GM12801 (cell line): Measurements from ENCODE around the gene CD3G.

ENCODE experiments used
- TF ChIP-seq, protein P1 (sequence below): IDR thresholded peaks from one replicate; pipeline ENCODE4 v1.5.1; 2011; ENCODE audit warnings: control low read depth; ENCODE audit not compliant: insufficient read length; ENCODE audit errors: extremely low read depth

Gene CD3G

DNA sequence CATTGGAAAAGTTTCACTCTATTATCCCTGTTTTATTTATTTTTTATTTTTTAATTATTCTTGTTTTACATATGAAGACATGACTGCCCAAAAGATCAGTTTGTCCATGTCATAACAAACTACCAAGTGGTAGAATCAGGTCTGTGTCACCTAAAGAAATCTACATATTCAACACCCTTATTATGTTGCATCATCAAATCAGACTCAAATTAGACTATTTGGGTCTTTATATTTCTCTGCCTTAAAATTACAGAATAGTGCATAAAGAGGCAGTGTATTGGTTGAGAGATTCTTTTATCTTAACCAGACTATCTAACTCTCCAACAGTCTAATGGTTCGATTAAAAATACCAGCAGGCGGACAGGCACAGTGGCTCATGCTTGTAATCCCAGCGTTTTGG, 38.8 kb downstream of the CD3G start:
- TF ChIP-seq, protein P1, sequence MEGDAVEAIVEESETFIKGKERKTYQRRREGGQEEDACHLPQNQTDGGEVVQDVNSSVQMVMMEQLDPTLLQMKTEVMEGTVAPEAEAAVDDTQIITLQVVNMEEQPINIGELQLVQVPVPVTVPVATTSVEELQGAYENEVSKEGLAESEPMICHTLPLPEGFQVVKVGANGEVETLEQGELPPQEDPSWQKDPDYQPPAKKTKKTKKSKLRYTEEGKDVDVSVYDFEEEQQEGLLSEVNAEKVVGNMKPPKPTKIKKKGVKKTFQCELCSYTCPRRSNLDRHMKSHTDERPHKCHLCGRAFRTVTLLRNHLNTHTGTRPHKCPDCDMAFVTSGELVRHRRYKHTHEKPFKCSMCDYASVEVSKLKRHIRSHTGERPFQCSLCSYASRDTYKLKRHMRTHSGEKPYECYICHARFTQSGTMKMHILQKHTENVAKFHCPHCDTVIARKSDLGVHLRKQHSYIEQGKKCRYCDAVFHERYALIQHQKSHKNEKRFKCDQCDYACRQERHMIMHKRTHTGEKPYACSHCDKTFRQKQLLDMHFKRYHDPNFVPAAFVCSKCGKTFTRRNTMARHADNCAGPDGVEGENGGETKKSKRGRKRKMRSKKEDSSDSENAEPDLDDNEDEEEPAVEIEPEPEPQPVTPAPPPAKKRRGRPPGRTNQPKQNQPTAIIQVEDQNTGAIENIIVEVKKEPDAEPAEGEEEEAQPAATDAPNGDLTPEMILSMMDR = no peak

DNA sequence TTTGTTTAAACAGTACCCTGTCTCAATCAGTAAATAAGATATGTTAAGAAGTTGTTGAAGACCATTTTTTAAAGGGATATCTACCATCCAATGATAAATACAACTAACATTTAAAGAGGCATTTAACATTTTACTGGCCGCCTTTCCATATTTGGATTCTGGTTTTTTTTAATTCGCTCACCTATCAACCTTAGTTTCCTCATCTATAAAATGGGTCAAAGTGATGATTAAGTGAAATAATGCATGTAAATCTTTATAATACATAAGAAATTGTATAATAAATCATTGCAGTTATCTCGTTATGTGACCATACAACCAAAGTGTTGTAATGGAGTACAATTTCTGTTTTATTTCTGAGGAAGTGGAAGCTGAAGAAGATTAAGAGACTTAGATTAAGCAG, 39.5 kb downstream of the CD3G start:
- TF ChIP-seq, protein P1 = no peak

DNA sequence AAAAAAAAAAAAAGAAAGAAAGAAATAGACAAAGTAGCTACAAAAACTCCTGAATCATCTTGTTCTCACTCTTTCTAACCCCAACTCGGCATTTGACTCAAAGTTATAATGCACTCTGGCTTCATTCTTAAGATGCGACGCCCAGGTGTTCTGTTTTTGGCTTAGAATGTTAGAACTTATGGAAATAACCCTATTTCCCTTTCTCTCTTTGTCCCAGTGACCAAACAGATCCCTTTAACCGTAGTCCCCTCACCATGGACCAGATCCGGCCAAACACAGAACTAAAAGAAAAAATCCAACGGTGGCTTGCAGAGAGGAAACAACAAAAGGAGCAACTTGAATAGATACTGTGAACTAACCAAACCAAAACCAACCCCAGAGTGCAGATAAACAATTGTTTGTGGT, 52.0 kb downstream of the CD3G start:
- TF ChIP-seq, protein P1 = no peak

DNA sequence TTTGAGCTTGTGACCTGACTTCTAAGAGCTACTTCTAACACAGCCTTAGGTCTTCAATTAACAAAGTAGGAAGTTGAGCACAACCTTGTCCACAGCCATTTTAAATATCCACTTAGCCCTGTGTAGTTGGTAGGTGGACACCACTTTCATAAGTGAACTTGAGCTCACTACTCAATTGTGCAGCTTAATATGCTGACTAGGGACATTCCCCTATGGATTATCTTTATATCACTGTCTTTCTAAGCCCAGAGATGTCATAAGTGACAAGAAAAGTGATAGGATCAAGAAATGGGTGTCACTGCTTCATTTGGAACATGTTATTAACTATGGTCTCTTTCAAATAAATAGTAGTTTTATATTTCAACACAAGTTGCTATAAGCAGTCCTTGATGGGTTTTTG, 53.3 kb downstream of the CD3G start:
- TF ChIP-seq, protein P1 = no peak

DNA sequence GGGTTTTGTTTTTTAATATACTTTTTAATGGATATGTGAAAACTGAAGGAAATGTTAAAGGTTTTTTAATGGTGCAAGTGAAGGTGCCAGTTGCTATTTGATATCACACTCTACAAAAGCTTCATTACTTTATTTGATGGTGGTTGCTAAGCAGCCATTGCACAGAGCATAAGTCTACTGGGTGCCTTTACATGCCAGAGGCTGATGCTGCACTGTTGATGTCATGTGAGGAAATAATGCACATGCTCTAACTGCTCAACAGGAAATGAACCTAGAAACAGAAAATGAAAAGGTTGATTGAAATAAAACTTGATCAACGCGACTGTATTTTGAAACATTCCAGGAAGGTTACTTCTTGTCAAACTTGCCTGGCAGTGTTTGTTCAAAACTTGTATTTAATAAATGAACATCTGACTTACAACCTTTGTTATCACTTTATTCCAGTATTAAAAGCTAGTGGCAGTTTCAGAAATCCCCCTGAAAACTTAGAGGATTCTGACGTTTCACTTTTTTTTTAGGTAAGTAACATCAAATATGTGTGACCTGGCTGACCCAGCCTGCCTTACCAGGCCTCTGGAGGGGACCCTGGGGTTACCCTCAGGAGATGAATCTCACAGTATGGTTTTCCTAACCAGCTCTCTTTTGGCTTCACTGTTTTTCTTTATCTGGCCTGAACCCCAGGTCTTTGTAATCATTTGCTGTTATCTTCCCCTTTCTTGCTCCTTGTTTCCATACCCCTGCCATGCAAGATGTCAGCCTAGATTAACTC, 54.8 kb downstream of the CD3G start:
- TF ChIP-seq, protein P1 = no peak

DNA sequence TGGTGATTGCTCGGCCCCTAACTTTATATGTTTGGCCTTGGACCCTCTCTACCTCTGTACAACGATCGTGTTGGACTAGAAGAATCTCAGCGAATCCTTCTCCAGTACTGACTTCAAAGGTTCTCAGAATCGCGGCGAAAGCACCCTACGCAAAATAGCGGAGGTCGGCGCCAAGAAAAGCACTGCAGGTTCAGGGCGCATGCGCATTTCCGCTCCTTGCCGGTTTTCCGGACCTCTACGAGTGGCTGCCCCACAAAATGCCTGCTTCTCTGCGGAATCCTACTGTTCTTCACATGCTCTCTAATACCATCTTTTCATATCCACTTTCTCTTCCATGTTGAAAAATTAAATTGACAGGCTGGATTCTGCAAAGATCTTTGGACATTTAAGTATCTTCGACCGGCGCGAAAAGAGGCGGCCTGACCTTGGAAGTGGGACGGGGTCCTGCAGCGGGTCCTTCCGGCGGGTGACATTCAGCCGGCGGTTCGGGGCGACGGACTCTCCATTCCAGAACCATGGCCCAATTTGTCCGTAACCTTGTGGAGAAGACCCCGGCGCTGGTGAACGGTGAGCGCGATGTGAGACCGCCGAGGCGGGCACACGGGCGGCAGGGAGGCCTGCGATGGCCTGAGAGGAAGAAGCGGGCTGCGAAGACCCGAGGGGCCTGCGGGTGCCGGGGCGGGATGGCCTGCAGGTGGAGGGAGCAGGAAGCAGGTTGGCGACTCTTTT, 57.2 kb downstream of the CD3G start, which contains the start of gene ATP5MG:
ATP5MG (plus strand) TSS at position 456 of the 729 bp plus-strand sequence; CDS start at position 516, 60 bp downstream.
- TF ChIP-seq, protein P1 = no peak

DNA sequence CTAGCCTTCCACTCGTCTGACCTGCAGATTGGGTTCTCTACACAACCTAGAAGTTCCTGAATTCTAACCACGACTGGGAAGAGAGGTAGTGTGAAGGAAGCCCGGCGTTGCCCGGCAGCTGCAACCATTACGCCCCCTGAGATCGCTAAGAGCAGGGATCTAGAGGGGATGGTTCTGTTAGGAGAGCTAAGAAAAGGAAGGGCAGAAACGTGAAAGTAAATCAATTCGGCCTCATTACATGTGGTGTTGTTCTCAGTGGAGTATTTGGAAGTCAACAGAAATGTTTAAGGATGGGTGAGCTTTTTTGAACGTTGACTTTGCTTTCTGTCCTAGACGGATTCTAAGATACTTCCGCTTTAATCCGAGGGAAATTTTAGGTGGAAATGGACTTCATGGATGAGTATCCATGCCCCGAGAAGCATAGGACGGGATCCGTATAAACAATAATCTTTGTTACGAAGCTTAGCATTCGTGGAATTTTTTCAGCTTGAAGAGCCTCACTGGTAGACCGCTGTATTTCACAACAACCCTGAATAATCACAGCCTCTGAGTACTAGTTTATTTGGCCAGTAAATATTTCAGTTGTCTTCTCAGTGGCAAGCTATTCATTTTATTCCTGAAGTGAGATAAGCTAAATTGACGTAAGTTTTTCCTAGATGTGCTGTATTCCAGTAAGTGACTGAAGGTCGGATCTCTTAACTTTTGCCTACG, 57.9 kb downstream of the CD3G start:
- TF ChIP-seq, protein P1 = no peak
